ENCODE data around the gene ARMC10. TPM values are rescaled to one million over a fixed set of nuclear protein-coding genes. Genes with fewer than 3 reads are reported as not detected.
"Not testable (repeated sequence)": the region's sequence is repeated elsewhere in the genome, so short reads cannot be mapped to it uniquely, and the experiment has no call there.

ARMC10 gene
- polyA plus RNA-seq, 1 donor from 2014 or later = 28.8 TPM

GRCh38 chr7:103106005-103106702 is 31.2 kb downstream of the ARMC10 start:
- Histone ChIP-seq H3K9ac (ENCODE audit: low read length) (no peak overlapping the region), H3K27me3 (ENCODE audit: insufficient read depth, low read depth, low read length) (no peaks in the 10 kb centered on the region), H3K36me3 (ENCODE audit: insufficient read depth, low read length) (no peaks in the 10 kb centered on the region), H3F3A (ENCODE audit: insufficient read depth, low read length, poor library complexity, severe bottlenecking) (no peaks in the 10 kb centered on the region), H4K20me1 (ENCODE audit: insufficient read depth) (no peaks in the 10 kb centered on the region), H3K4me2 (ENCODE audit: low read length) (no peak overlapping the region), H3K27ac (ENCODE audit: low read length) (no peak overlapping the region), H3K4me3 (ENCODE audit: low read length) (no peak overlapping the region), H3K9me3 (ENCODE audit: low read length) (no peaks in the 10 kb centered on the region), H3K9me2 (ENCODE audit: insufficient read depth, low read length) (no peaks in the 10 kb centered on the region), H3K79me2 (replicated peaks; ENCODE audit: insufficient read depth, low read length) (no peaks in the 10 kb centered on the region), H2AFZ (ENCODE audit: low read depth, low read length) (no peak overlapping the region)
- no peak for TF ChIP-seq EZH2 (IDR thresholded peaks at IDR 0.05; ENCODE audit: borderline replicate concordance, insufficient read depth, low read length, poor library complexity, severe bottlenecking)
- no peak for TF ChIP-seq SMC3 (conservative IDR thresholded peaks at IDR 0.05; ENCODE audit: poor library complexity)
- no peak for TF ChIP-seq RAD21 (conservative IDR thresholded peaks at IDR 0.05)
- no peak for TF ChIP-seq TAF1 (IDR thresholded peaks at IDR 0.05; ENCODE audit: low read depth)
- TF ChIP-seq POLR2AphosphoS5 (IDR thresholded peaks at IDR 0.05) = no peak
- TF ChIP-seq REST (IDR thresholded peaks at IDR 0.05; ENCODE audit: borderline replicate concordance) = no peak
- TF ChIP-seq CTCF (IDR thresholded peaks at IDR 0.05; ENCODE audit: poor library complexity, severe bottlenecking) = no peak
- TF ChIP-seq EP300 (conservative IDR thresholded peaks at IDR 0.05; ENCODE audit: poor library complexity, severe bottlenecking) = no peak
- no peak for TF ChIP-seq MXI1 (conservative IDR thresholded peaks at IDR 0.05; ENCODE audit: poor library complexity, severe bottlenecking)

- H4K20me1 ChIP-seq (ENCODE audit: insufficient read depth); H3K4me3 ChIP-seq (ENCODE audit: low read length); H3K9me3 ChIP-seq (ENCODE audit: low read length); H3K79me2 ChIP-seq (replicated peaks; ENCODE audit: insufficient read depth, low read length); H3F3A ChIP-seq (ENCODE audit: insufficient read depth, low read length, poor library complexity, severe bottlenecking); H3K27me3 ChIP-seq (ENCODE audit: insufficient read depth, low read depth, low read length); H3K4me2 ChIP-seq (ENCODE audit: low read length); H3K27ac ChIP-seq (ENCODE audit: low read length); H3K9me2 ChIP-seq (ENCODE audit: insufficient read depth, low read length); H3K9ac ChIP-seq (ENCODE audit: low read length); H2AFZ ChIP-seq (ENCODE audit: low read depth, low read length); H3K36me3 ChIP-seq (ENCODE audit: insufficient read depth, low read length): not testable (repeated sequence)
These were observed 31.7 kb downstream of the ARMC10 start for GRCh38 chr7:103106703-103107070.
